Stimulated activated memory B cell treated with anti-CD40 and anti-IgM and Interleukin-4, amounts not matched to agents 10 μg/mL and 1 μg/mL and 100 μg/mL, for 72 hours (primary cell): ENCODE results near the gene UBE2H.
"Not testable (repeated sequence)": the region's sequence is repeated elsewhere in the genome, so short reads cannot be mapped to it uniquely, and the experiment has no call there.

Experiments used
- ATAC-seq: fragments of 150-1000 bp; cut with Tn5 transposase; 2 replicates; pipeline ENCODE4 v1.10.0; 2021
- H3K27ac Mint-ChIP-seq: one replicate; pipeline ENCODE4 v1.8.0; 2022; ENCODE audit warnings: mild to moderate bottlenecking, mixed read lengths
- H3K27me3 Mint-ChIP-seq: one replicate; pipeline ENCODE4 v1.8.0; 2022; ENCODE audit warnings: mixed read lengths
- H3K36me3 Mint-ChIP-seq: one replicate; pipeline ENCODE4 v1.8.0; 2022; ENCODE audit warnings: mixed read lengths
- H3K4me1 Mint-ChIP-seq: one replicate; pipeline ENCODE4 v1.8.0; 2022; ENCODE audit warnings: mixed read lengths
- H3K4me3 Mint-ChIP-seq: one replicate; pipeline ENCODE4 v1.8.0; 2022; ENCODE audit warnings: mild to moderate bottlenecking, moderate library complexity, mixed read lengths
- H3K9me3 Mint-ChIP-seq: one replicate; pipeline ENCODE4 v1.8.0; 2022; ENCODE audit warnings: mixed read lengths

The UBE2H gene

DNA sequence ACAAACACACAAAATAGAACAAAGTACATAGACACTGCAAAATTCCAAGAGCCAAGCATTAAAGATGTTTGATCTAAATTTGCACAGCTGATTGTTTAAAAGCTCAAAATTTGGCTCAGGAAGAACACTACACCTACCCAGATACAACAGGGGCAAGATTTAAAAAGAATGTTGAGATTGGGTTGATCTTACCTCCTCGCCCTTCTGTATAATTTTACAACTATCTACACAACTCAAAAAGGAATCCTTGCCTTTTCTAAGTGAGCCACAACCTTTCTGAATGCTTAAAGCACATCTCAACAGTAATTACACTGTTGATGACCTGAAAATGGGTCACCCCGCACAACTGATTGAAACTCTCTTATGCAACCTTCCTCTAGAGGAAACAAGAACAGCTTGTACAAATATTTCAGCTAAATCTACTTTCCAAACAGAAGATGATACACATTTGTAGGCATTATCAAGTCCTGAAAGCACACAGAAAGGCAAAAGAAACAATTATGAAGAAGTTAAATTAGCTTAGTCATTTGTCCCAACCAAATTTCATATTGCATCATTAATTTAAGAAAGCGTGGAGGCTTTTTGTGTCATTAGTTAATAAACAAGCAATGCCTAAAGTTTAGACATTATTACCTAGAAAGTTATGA, 75.5 kb downstream of the UBE2H start:
- no peak overlapping the region for H3K27ac Mint-ChIP-seq
- no peak overlapping the region for H3K4me3 Mint-ChIP-seq
- H3K9me3 Mint-ChIP-seq: no peaks in the 10 kb centered on the region
- H3K36me3 Mint-ChIP-seq: peaks cover 52% of the 10 kb centered on the region
- H3K4me1 Mint-ChIP-seq: peaks cover 20% of the 10 kb centered on the region
- no peaks in the 10 kb centered on the region for H3K27me3 Mint-ChIP-seq
- ATAC-seq: no peak

DNA sequence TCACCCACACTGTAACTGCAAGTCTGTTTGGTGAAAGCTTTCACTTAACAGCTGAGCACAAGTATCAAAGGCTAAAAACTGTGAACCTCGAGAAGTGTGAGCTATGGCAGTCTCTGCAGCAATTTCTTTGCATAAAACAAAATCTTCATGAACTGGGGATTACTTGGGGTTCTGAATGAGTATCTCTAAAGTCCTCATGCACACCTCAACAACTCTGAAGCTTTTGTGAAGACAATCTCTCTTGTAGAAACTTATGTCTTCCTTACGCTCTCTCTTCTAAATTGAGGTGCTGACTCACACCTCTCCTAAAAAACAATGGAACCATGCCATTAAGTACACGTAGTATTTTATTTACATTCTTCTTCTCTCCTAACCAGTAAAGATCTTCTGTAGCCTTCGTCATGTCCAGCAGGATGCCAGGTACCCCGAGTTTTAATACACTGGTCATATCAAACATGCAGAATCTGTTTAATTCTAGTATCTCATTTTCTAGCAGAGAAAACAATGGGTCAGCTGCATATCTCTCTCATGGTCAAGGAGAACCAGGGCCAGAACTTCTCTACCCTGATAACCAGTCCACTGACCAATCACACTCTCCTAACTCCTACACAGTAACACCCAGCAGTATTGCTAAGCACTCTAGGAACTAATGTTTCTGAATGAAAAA, 76.9 kb downstream of the UBE2H start:
- Mint-ChIP-seq H3K4me1 (peaks cover 20% of the 10 kb centered on the region), H3K4me3 (no peak overlapping the region), H3K27me3 (no peaks in the 10 kb centered on the region), H3K36me3 (peaks cover 59% of the 10 kb centered on the region), H3K27ac (no peak overlapping the region), H3K9me3 (no peaks in the 10 kb centered on the region)
- no peak for ATAC-seq

- no peak for ATAC-seq
- Mint-ChIP-seq H3K4me3 (no peak overlapping the region), H3K27me3 (no peaks in the 10 kb centered on the region), H3K36me3 (peaks cover 61% of the 10 kb centered on the region), H3K9me3 (no peaks in the 10 kb centered on the region), H3K4me1 (peaks cover 22% of the 10 kb centered on the region), H3K27ac (no peak overlapping the region)
These were observed 77.6 kb downstream of the UBE2H start for GRCh38 chr7:129875160-129875559.

GRCh38 chr7:129874722-129875121, 78.0 kb downstream of the UBE2H start:
- Mint-ChIP-seq H3K4me1 (peaks cover 26% of the 10 kb centered on the region), H3K27me3 (no peaks in the 10 kb centered on the region), H3K9me3 (no peaks in the 10 kb centered on the region), H3K27ac (no peak overlapping the region), H3K4me3 (no peak overlapping the region), H3K36me3 (peaks cover 61% of the 10 kb centered on the region)
- no peak for ATAC-seq

DNA sequence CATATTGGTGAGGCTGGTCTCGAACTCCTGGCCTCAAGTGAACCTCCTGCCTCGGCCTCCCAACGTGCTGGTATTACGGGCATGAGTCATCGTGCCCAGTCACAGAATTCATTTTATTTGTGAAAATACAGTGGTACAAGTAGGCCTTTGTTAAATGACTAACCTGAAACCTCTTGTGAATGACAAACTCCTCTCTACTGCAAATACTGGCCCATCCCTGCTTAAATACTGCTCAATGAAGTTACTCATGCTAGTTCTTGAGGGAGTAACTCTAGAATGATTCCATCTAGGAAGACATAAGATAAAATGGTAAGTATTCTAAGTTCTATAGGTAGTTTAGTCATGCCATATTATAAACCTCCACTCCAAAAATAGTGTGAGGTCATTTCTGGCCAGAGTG, 80.7 kb downstream of the UBE2H start:
- H3K27ac Mint-ChIP-seq: no peak overlapping the region
- ATAC-seq: no peak

DNA sequence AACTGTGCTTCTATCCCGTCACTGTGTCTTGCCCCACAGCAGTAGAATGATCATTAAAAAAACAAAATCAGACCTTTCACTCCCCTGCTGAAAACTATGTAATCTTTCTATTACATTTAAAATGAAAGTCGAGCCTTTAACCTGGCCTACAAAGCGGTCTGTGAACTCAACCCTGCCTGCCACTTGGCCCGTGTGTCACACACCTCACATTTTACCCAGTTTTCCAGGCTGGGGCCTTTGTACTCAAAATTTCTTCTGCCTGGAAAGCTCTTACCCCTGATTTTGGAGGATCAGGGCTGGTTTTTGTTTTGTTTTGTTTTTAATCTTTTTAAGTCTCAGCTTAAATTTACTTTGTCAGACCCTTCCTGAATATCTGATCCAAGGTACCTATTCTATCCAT, 82.1 kb downstream of the UBE2H start:
- H3K4me1 Mint-ChIP-seq: peaks cover 30% of the 10 kb centered on the region
- H3K36me3 Mint-ChIP-seq: peaks cover 40% of the 10 kb centered on the region
- no peak overlapping the region for H3K4me3 Mint-ChIP-seq
- H3K27me3 Mint-ChIP-seq: no peaks in the 10 kb centered on the region
- no peaks in the 10 kb centered on the region for H3K9me3 Mint-ChIP-seq
- ATAC-seq: no peak
- H3K27ac Mint-ChIP-seq: no peak overlapping the region

More for the DNA sequence above, 80.7 kb downstream of the UBE2H start:
- H3K9me3 Mint-ChIP-seq: no peaks in the 10 kb centered on the region
- peaks cover 52% of the 10 kb centered on the region for H3K36me3 Mint-ChIP-seq
- no peak overlapping the region for H3K4me3 Mint-ChIP-seq
- H3K4me1 Mint-ChIP-seq: peaks cover 30% of the 10 kb centered on the region
- H3K27me3 Mint-ChIP-seq: no peaks in the 10 kb centered on the region

DNA sequence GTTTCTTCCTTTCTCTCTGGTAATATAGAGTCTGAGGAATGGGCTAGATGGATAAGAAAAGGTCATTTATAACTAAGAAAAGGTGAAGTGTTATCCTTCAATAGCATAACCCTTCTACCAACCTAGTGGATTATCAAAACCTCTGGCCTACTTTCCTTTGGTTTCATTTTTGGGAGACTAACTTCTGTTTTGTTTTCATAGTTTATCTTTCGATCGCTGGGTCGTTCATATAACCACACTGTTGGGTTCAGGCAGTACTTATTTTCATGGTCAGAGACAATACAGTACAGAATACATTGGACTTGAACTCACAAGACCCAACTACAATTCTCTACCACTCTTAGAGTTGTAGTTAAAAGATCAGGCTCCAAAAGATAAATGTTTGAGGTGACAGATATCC, 86.5 kb downstream of the UBE2H start:
- H3K4me1 Mint-ChIP-seq: peaks cover 49% of the 10 kb centered on the region
- peaks cover 25% of the 10 kb centered on the region for H3K36me3 Mint-ChIP-seq
- no peak overlapping the region for H3K4me3 Mint-ChIP-seq
- no peak for ATAC-seq
- H3K27ac Mint-ChIP-seq: no peak overlapping the region
- H3K9me3 Mint-ChIP-seq: no peaks in the 10 kb centered on the region
- H3K27me3 Mint-ChIP-seq: no peaks in the 10 kb centered on the region

DNA sequence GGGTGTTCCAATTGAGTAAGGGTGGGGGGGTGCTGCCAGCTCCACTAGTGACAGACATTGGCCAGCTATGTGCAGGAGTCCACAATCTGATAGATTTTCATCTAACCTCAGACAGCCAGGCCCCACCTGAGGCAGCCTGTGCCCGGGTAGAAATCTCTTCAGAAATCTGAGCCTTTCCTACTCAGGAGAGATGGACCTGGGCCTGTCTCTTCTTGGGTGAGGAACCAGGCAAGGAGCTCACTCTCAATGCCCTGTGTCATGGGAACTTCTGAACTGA, 86.9 kb downstream of the UBE2H start:
- H3K27me3 Mint-ChIP-seq: no peaks in the 10 kb centered on the region
- H3K4me3 Mint-ChIP-seq: no peak overlapping the region
- no peak for ATAC-seq
- H3K36me3 Mint-ChIP-seq: peaks cover 22% of the 10 kb centered on the region
- H3K9me3 Mint-ChIP-seq: no peaks in the 10 kb centered on the region
- H3K4me1 Mint-ChIP-seq: peaks cover 51% of the 10 kb centered on the region
- H3K27ac Mint-ChIP-seq: no peak overlapping the region

- H3K4me1 Mint-ChIP-seq: peaks cover 56% of the 10 kb centered on the region
- no peak overlapping the region for H3K4me3 Mint-ChIP-seq
- H3K36me3 Mint-ChIP-seq: peaks cover 21% of the 10 kb centered on the region
- H3K27me3 Mint-ChIP-seq: no peaks in the 10 kb centered on the region
- no peak overlapping the region for H3K27ac Mint-ChIP-seq
- H3K9me3 Mint-ChIP-seq: no peaks in the 10 kb centered on the region
- no peak for ATAC-seq
These were observed 87.5 kb downstream of the UBE2H start for GRCh38 chr7:129865093-129865924.

- not testable (repeated sequence) for H3K27me3 Mint-ChIP-seq, H3K9me3 Mint-ChIP-seq, H3K4me3 Mint-ChIP-seq, ATAC-seq, H3K27ac Mint-ChIP-seq
- Mint-ChIP-seq H3K4me1 (peaks cover 55% of the 10 kb centered on the region), H3K36me3 (peaks cover 15% of the 10 kb centered on the region)
These were observed 88.1 kb downstream of the UBE2H start for GRCh38 chr7:129864676-129865075.

DNA sequence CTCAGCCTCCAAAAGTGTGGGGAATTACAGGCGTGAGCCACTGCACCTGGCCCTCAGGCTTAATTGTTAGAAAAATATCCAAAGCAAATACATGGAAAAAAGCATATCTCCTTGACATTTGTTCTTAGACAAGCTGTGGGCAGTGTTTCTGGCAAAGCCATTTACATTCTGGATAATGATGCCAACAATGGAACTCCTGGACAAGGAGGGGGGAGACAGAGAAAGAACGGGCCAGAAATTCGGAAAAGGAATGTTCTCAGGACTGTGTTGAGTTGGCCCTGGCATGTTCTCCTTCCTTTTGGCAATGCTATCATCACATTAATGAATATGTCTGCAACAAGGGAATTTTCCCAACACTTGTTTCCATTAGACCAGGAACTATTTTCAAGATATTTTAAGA, 88.7 kb downstream of the UBE2H start:
- Mint-ChIP-seq H3K27me3 (no peaks in the 10 kb centered on the region), H3K9me3 (no peaks in the 10 kb centered on the region), H3K36me3 (peaks cover 8% of the 10 kb centered on the region), H3K4me3 (no peak overlapping the region), H3K27ac (no peak overlapping the region), H3K4me1 (peaks cover 55% of the 10 kb centered on the region)
- ATAC-seq: no peak

DNA sequence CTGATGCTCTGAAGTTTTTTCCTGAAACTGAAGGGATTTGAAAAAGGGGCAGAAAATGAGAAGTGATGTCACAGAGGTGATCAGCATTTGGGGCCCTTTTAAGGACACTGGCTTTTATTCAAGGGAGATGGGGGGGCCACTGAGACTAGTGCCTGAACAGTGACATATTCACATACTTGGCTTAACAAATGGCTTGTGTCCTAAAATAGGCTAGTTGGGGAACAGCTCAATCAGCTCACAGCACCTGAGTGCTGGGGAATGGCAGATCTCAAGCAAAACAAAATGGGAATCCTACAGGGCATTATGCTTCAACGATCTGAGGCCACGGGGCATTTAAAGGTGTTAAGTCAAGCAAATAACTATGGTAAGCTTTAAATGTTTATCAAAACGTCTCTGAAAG, 90.1 kb downstream of the UBE2H start:
- Mint-ChIP-seq H3K9me3 (no peaks in the 10 kb centered on the region), H3K27ac (peak overlapping the region; percentile 5), H3K4me3 (no peak overlapping the region), H3K4me1 (peaks cover 62% of the 10 kb centered on the region), H3K36me3 (peaks cover 1% of the 10 kb centered on the region), H3K27me3 (no peaks in the 10 kb centered on the region)
- ATAC-seq: no peak

DNA sequence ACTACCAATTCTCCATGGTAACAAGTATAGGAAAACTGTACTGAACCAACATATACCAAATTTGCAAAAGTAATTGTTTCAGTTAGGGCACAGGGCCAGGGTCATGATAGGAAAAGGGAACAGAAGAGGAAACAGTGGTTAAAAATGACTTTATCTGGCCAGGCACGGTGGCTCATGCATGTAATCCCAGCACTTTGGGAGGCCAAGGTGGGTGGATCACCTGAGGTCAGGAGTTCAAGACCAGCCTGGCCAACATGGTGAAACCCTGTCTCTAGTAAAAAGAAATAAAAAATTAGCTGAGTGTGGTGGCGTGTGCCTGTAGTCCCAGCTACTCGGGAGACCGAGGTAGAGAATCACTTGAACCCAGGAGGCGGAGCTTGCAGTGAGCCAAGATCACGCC, 92.0 kb downstream of the UBE2H start:
- Mint-ChIP-seq H3K4me1 (peaks cover 69% of the 10 kb centered on the region), H3K36me3 (peaks cover 13% of the 10 kb centered on the region)
- H3K9me3 Mint-ChIP-seq, H3K27me3 Mint-ChIP-seq, ATAC-seq, H3K27ac Mint-ChIP-seq, H3K4me3 Mint-ChIP-seq: not testable (repeated sequence)

- H3K36me3 Mint-ChIP-seq: peaks cover 14% of the 10 kb centered on the region
- H3K4me3 Mint-ChIP-seq: no peak overlapping the region
- peak overlapping the region; percentile 0 for H3K27ac Mint-ChIP-seq
- ATAC-seq: peak; percentile 86
- H3K27me3 Mint-ChIP-seq: no peaks in the 10 kb centered on the region
- H3K9me3 Mint-ChIP-seq: no peaks in the 10 kb centered on the region
- H3K4me1 Mint-ChIP-seq: peaks cover 69% of the 10 kb centered on the region
These were observed 93.6 kb downstream of the UBE2H start for GRCh38 chr7:129859183-129859582.

- peaks cover 63% of the 10 kb centered on the region for H3K4me1 Mint-ChIP-seq
- H3K9me3 Mint-ChIP-seq: no peaks in the 10 kb centered on the region
- peaks cover 14% of the 10 kb centered on the region for H3K36me3 Mint-ChIP-seq
- no peak overlapping the region for H3K4me3 Mint-ChIP-seq
- H3K27me3 Mint-ChIP-seq: no peaks in the 10 kb centered on the region
- peak; percentile 64 for ATAC-seq
- H3K27ac Mint-ChIP-seq: peak overlapping the region; percentile 0
These were observed 94.3 kb downstream of the UBE2H start for GRCh38 chr7:129858490-129858889.

DNA sequence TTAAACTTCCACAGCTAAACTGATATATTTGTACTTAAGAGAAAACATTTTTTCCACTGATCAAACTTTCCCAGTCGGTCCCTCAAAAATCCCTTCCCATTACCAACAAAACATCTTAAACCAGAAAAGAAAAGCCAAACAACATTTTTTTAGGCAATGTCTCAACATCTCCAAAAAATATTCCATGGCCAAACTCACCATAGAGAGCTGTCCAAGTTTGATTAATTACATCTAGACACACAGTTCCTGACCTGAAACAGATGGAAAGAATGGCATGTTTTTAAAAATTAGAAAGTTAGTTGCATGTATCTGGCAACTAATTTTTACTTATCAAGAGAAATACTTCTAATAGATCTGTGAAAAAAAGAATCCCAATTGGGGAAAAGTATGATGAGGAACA, 95.4 kb downstream of the UBE2H start:
- ATAC-seq: no peak
- H3K27ac Mint-ChIP-seq: no peak overlapping the region
- no peak overlapping the region for H3K4me3 Mint-ChIP-seq
- H3K36me3 Mint-ChIP-seq: peaks cover 14% of the 10 kb centered on the region
- H3K4me1 Mint-ChIP-seq: peaks cover 51% of the 10 kb centered on the region
- H3K9me3 Mint-ChIP-seq: no peaks in the 10 kb centered on the region
- no peaks in the 10 kb centered on the region for H3K27me3 Mint-ChIP-seq
